ENCODE results near the gene CRYBB2.
"Not testable (repeated sequence)": the region's sequence is repeated elsewhere in the genome, so short reads cannot be mapped to it uniquely, and the experiment has no call there.

The CRYBB2 gene

DNA sequence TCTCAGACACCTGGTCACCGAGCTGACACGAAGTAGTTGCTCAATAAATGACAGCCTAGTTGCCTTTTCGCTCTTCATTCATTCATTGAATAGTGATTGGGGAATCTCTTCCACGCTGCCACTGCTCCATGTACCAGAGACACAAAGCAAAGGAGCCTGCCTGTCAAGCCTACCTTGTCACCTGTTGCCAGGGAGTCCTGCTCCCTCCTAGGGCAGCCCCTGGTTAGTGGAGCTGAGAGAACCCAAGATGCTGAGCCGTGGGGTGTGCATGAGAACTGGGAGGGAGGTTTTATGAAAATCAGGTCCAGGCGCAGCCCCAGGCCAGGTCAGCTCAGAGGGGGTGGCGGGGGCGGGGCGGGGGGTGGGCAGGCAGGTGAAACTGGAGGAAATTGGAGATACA, 18.6 kb downstream of the CRYBB2 start:
- H3K9ac ChIP-seq (ENCODE audit: low read depth, low read length); H3K27me3 ChIP-seq (ENCODE audit: insufficient read depth, low read length); H3K27ac ChIP-seq (ENCODE audit: low read length); H3K9me3 ChIP-seq (ENCODE audit: insufficient read depth, low read depth, low read length); H3K4me3 ChIP-seq (ENCODE audit: low read length); H3K4me1 ChIP-seq (ENCODE audit: insufficient read depth, low read length); H3K36me3 ChIP-seq (ENCODE audit: insufficient read depth, low read depth, low read length): not testable (repeated sequence)

DNA sequence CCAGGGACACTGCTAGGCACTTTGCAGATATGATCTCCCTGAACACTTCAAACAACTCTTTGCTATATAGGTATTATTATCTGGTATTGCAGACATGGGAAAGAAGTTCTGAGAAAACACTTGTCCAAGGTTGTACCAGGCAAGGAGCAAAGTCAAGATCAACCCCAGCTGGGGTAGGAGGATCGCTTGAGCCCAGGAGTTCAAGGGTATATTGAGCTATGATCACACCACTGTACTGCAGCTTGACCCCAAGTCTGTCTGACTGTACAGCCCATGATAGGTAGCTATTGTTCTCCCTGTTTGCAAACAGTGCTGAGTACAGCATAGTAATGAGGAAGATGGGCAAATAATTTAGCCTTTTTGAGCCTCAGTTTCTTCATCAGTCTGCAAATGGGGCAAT, 35.7 kb downstream of the CRYBB2 start:
- H3K9me3 ChIP-seq (ENCODE audit: insufficient read depth, low read depth, low read length); H3K4me1 ChIP-seq (ENCODE audit: insufficient read depth, low read length); H3K36me3 ChIP-seq (ENCODE audit: insufficient read depth, low read depth, low read length); H3K4me3 ChIP-seq (ENCODE audit: low read length); H3K27me3 ChIP-seq (ENCODE audit: insufficient read depth, low read length); H3K27ac ChIP-seq (ENCODE audit: low read length); H3K9ac ChIP-seq (ENCODE audit: low read depth, low read length): not testable (repeated sequence)

DNA sequence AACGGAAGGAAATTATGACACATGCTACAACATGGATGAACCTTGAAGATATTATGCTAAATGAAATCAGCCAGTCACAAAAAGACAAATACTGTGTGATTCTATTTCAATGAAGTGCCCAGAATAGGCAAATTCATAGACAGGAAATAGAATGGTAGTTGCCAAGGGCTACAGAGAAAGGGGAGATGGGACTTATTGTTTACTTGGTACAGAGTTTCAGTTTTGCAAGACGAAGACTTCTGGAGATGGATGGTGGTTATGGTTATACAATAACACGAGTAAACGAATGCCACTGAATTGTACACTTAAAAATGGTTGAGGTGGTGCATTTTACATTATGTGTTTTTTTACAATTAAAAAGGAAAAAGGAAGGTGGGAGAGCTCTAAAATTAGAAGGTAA, 48.1 kb downstream of the CRYBB2 start:
- H3K27ac ChIP-seq (ENCODE audit: low read length); H3K27me3 ChIP-seq (ENCODE audit: insufficient read depth, low read length); H3K9me3 ChIP-seq (ENCODE audit: insufficient read depth, low read depth, low read length); H3K4me1 ChIP-seq (ENCODE audit: insufficient read depth, low read length); H3K4me3 ChIP-seq (ENCODE audit: low read length); H3K36me3 ChIP-seq (ENCODE audit: insufficient read depth, low read depth, low read length); H3K9ac ChIP-seq (ENCODE audit: low read depth, low read length): not testable (repeated sequence)

DNA sequence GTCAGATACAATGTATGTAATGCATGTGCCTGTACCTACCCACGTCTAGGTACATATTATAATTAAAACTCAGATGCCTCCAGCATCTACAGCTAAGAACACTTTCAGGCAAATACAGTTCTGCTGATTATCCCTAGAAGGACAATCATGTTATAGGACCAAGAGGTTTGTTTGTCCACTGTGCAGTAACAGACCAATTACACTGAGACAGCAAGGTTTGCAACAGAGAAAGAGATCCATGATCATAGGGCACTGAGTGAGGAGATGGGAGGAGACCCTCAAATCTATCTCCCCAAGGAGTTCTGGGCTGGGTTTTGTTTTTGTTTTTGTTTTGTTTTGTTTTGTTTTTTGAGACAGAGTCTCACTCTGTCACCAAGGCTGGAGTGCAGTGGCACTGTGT, 49.5 kb downstream of the CRYBB2 start:
- H3K27me3 ChIP-seq (ENCODE audit: insufficient read depth, low read length); H3K9me3 ChIP-seq (ENCODE audit: insufficient read depth, low read depth, low read length); H3K27ac ChIP-seq (ENCODE audit: low read length); H3K36me3 ChIP-seq (ENCODE audit: insufficient read depth, low read depth, low read length); H3K4me1 ChIP-seq (ENCODE audit: insufficient read depth, low read length); H3K4me3 ChIP-seq (ENCODE audit: low read length); H3K9ac ChIP-seq (ENCODE audit: low read depth, low read length): not testable (repeated sequence)

DNA sequence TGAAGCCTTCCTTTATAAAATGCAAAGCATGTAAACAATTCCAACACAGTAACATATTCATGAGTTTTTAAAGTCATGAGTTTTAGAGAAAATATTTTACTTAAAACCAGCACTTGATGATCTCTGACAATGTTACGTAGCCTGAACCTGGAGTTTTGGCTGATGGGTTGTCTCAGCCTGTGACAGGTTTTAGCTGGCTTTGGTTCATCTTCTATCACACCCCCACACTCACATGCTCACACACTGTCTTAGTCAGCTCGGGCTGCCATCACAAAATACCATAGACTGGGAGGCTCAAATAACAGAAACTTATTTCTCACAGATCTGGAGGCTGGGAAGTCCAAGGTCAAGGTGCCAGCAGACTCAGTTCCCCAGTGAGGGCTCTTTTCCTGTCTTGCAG, 50.6 kb downstream of the CRYBB2 start:
- not testable (repeated sequence) for H3K4me1 ChIP-seq (ENCODE audit: insufficient read depth, low read length); H3K9me3 ChIP-seq (ENCODE audit: insufficient read depth, low read depth, low read length); H3K4me3 ChIP-seq (ENCODE audit: low read length); H3K27ac ChIP-seq (ENCODE audit: low read length); H3K36me3 ChIP-seq (ENCODE audit: insufficient read depth, low read depth, low read length); H3K27me3 ChIP-seq (ENCODE audit: insufficient read depth, low read length); H3K9ac ChIP-seq (ENCODE audit: low read depth, low read length)

DNA sequence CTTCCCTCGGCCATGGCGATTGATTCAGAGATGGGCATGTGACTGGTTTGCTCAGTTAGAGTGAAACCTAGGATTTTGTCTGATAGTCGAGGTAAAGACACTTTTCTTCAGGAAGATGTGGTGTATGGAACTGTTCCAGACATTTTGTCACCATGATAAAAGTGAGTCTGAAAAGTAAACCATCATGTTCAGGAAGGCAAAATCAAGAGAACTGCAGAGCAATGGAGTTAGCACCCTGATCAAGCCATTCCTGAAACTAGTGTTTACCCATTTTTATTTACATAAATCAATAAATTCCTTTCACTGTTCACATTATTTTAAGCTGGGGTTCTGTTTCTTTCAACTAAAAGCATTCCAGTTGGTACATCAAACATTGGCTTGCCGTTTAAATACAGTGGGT, 53.8 kb downstream of the CRYBB2 start:
- not testable (repeated sequence) for H3K27me3 ChIP-seq (ENCODE audit: insufficient read depth, low read length); H3K27ac ChIP-seq (ENCODE audit: low read length); H3K9me3 ChIP-seq (ENCODE audit: insufficient read depth, low read depth, low read length); H3K4me1 ChIP-seq (ENCODE audit: insufficient read depth, low read length); H3K4me3 ChIP-seq (ENCODE audit: low read length); H3K9ac ChIP-seq (ENCODE audit: low read depth, low read length); H3K36me3 ChIP-seq (ENCODE audit: insufficient read depth, low read depth, low read length)

DNA sequence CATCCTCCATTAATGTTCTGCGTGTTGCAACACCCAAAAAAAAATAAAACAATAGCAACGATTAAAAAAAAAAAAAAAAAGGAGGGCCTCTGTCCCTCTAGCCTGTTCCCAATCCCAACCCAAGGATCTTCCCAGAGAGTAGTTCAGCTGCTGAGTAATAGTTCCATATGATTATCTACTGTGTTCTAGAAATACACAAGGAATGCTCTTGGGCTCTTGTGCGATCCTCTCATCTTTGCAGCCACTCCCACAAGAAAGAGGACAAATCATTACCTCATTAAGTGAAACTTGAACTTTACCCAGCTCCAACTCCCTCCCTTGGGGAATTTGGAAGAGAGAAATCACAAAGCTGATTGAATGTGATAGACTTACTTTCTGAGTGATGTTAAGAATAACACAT, 54.5 kb downstream of the CRYBB2 start:
- H3K27me3 ChIP-seq (ENCODE audit: insufficient read depth, low read length); H3K4me3 ChIP-seq (ENCODE audit: low read length); H3K9me3 ChIP-seq (ENCODE audit: insufficient read depth, low read depth, low read length); H3K9ac ChIP-seq (ENCODE audit: low read depth, low read length); H3K36me3 ChIP-seq (ENCODE audit: insufficient read depth, low read depth, low read length); H3K27ac ChIP-seq (ENCODE audit: low read length); H3K4me1 ChIP-seq (ENCODE audit: insufficient read depth, low read length): not testable (repeated sequence)

DNA sequence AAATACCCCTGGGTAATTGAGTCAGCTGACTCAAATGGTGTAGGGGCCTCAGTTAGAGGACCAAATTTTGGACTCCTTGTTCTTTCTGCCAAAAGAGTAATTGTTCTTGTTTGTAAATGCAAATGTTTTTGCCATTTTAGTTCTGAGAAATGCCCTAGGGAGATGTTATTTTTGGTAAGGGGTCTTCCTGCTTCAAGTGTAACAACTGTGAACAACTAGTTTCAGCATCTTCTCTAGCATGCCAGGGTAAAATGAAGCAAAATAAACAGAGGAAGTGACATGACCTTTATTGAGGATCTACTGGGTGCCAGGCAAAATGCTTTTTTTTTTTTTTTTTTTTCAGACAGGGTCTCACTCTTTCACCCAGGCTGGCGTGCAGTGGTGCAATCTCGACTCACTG, 60.7 kb downstream of the CRYBB2 start:
- not testable (repeated sequence) for H3K4me3 ChIP-seq (ENCODE audit: low read length); H3K9me3 ChIP-seq (ENCODE audit: insufficient read depth, low read depth, low read length); H3K27ac ChIP-seq (ENCODE audit: low read length); H3K36me3 ChIP-seq (ENCODE audit: insufficient read depth, low read depth, low read length); H3K9ac ChIP-seq (ENCODE audit: low read depth, low read length); H3K4me1 ChIP-seq (ENCODE audit: insufficient read depth, low read length)
- H3K27me3 ChIP-seq (ENCODE audit: insufficient read depth, low read length) = peaks cover 64% of the 10 kb centered on the region

All from iPS-20b (cell line).